Measurements from ENCODE around the gene TMEM212.

DNA sequence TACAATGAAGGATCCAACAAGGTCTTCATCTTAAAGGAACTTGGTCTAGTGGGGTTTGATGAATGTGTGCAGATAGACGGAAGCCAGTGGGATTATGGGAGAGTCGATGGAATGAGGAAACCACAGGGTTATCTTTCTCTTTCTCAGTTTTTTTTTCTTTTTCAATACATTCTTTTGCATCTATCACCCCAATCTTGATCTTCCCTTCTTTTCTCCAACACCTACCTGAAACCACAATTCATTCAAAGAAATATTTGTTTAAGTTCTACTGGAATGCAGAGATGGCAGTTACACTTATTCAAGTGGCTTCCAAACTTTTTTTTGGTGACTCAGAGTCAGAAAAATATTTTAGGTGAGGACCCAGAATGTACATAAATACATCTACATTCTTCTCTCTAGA is 1.7 kb downstream of the TMEM212 start:
- TF ChIP-seq, protein P1, sequence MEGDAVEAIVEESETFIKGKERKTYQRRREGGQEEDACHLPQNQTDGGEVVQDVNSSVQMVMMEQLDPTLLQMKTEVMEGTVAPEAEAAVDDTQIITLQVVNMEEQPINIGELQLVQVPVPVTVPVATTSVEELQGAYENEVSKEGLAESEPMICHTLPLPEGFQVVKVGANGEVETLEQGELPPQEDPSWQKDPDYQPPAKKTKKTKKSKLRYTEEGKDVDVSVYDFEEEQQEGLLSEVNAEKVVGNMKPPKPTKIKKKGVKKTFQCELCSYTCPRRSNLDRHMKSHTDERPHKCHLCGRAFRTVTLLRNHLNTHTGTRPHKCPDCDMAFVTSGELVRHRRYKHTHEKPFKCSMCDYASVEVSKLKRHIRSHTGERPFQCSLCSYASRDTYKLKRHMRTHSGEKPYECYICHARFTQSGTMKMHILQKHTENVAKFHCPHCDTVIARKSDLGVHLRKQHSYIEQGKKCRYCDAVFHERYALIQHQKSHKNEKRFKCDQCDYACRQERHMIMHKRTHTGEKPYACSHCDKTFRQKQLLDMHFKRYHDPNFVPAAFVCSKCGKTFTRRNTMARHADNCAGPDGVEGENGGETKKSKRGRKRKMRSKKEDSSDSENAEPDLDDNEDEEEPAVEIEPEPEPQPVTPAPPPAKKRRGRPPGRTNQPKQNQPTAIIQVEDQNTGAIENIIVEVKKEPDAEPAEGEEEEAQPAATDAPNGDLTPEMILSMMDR (IDR thresholded peaks at IDR 0.05; ENCODE audit: insufficient read depth, low read length) = no peak
- no peak for TF ChIP-seq SPI1 (IDR thresholded peaks at IDR 0.05; ENCODE audit: borderline replicate concordance, low read depth)
